ENCODE measurements around the gene TUBA3C.

Gene TUBA3C

GRCh38 chr13:19153782-19154450 is 27.7 kb downstream of the TUBA3C start:
- WGBS, 2 experiments, result 79 to 82% methylated on average over 9 of the region's 9 CpGs
- Histone ChIP-seq H3K4me3 (ENCODE audit: insufficient read depth, low read depth, low read length) (no peak overlapping the region), H3K4me1 (ENCODE audit: control insufficient read depth, insufficient read depth, low read length) (no peaks in the 10 kb centered on the region), H3K36me3 (ENCODE audit: control insufficient read depth, insufficient read depth, low read length) (no peaks in the 10 kb centered on the region), H3K9me3 (ENCODE audit: control insufficient read depth, low read length) (peaks cover 26% of the 10 kb centered on the region), H3K27me3 (ENCODE audit: control insufficient read depth, insufficient read depth, low read length, poor library complexity, severe bottlenecking) (no peaks in the 10 kb centered on the region), H3K27ac (ENCODE audit: insufficient read depth, low read depth, low read length, poor library complexity, severe bottlenecking) (no peak overlapping the region)

- Histone ChIP-seq H3K9me3 (ENCODE audit: control insufficient read depth, low read length) (peaks cover 24% of the 10 kb centered on the region), H3K36me3 (ENCODE audit: control insufficient read depth, insufficient read depth, low read length) (no peaks in the 10 kb centered on the region), H3K4me1 (ENCODE audit: control insufficient read depth, insufficient read depth, low read length) (no peaks in the 10 kb centered on the region), H3K27me3 (ENCODE audit: control insufficient read depth, insufficient read depth, low read length, poor library complexity, severe bottlenecking) (no peaks in the 10 kb centered on the region), H3K4me3 (ENCODE audit: insufficient read depth, low read depth, low read length) (no peak overlapping the region), H3K27ac (ENCODE audit: insufficient read depth, low read depth, low read length, poor library complexity, severe bottlenecking) (no peak overlapping the region)
- WGBS, 2 experiments, result 52 to 54% methylated on average over 5 of the region's 5 CpGs
Measured at GRCh38 chr13:19152403-19152802, 29.2 kb downstream of the TUBA3C start.

- Histone ChIP-seq H3K27ac (ENCODE audit: insufficient read depth, low read depth, low read length, poor library complexity, severe bottlenecking) (no peak overlapping the region), H3K4me1 (ENCODE audit: control insufficient read depth, insufficient read depth, low read length) (no peaks in the 10 kb centered on the region), H3K4me3 (ENCODE audit: insufficient read depth, low read depth, low read length) (no peak overlapping the region), H3K9me3 (ENCODE audit: control insufficient read depth, low read length) (peaks cover 26% of the 10 kb centered on the region), H3K27me3 (ENCODE audit: control insufficient read depth, insufficient read depth, low read length, poor library complexity, severe bottlenecking) (no peaks in the 10 kb centered on the region), H3K36me3 (ENCODE audit: control insufficient read depth, insufficient read depth, low read length) (no peaks in the 10 kb centered on the region)
- WGBS, 2 experiments, result 76 to 77% methylated on average over 14 of the region's 14 CpGs
Measured at GRCh38 chr13:19151581-19152263, 29.9 kb downstream of the TUBA3C start.

GRCh38 chr13:19150712-19151228 is 30.9 kb downstream of the TUBA3C start:
- Histone ChIP-seq H3K9me3 (ENCODE audit: control insufficient read depth, low read length) (peaks cover 24% of the 10 kb centered on the region), H3K4me3 (ENCODE audit: insufficient read depth, low read depth, low read length) (no peak overlapping the region)

DNA sequence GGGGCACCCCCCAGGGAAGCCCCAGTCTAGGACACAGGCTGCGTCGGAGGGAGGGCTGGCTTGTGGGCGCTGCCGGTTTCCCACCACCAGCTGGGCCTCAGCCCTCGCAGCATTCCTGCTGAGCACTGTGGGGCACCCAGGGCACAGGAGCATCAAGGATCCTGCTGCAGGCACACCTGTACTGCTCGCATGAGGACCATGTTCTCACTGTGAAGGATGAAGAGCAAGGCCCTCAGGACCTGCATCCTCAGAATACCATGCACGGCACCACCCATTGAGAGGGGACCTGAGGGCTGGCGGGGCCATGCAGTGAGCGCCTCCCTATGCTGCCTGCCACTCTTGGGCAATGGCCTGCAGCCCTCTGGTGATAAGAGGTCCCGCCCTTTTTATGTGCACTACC is 31.4 kb downstream of the TUBA3C start:
- Histone ChIP-seq H3K27ac (ENCODE audit: insufficient read depth, low read depth, low read length, poor library complexity, severe bottlenecking) (no peak overlapping the region), H3K4me1 (ENCODE audit: control insufficient read depth, insufficient read depth, low read length) (no peaks in the 10 kb centered on the region), H3K9me3 (ENCODE audit: control insufficient read depth, low read length) (peaks cover 25% of the 10 kb centered on the region), H3K4me3 (ENCODE audit: insufficient read depth, low read depth, low read length) (no peak overlapping the region), H3K27me3 (ENCODE audit: control insufficient read depth, insufficient read depth, low read length, poor library complexity, severe bottlenecking) (no peaks in the 10 kb centered on the region), H3K36me3 (ENCODE audit: control insufficient read depth, insufficient read depth, low read length) (no peaks in the 10 kb centered on the region)
- 73 to 74% methylated on average over 10 of the region's 10 CpGs for WGBS, 2 experiments

More at GRCh38 chr13:19150712-19151228, 30.9 kb downstream of the TUBA3C start:
- no peaks in the 10 kb centered on the region for H3K4me1 ChIP-seq (ENCODE audit: control insufficient read depth, insufficient read depth, low read length)
- WGBS, 2 experiments, result 79 to 82% methylated on average over 8 of the region's 8 CpGs
- H3K27me3 ChIP-seq (ENCODE audit: control insufficient read depth, insufficient read depth, low read length, poor library complexity, severe bottlenecking), result no peaks in the 10 kb centered on the region
- H3K27ac ChIP-seq (ENCODE audit: insufficient read depth, low read depth, low read length, poor library complexity, severe bottlenecking), result no peak overlapping the region
- H3K36me3 ChIP-seq (ENCODE audit: control insufficient read depth, insufficient read depth, low read length), result no peaks in the 10 kb centered on the region

- Histone ChIP-seq H3K36me3 (ENCODE audit: control insufficient read depth, insufficient read depth, low read length) (no peaks in the 10 kb centered on the region), H3K9me3 (ENCODE audit: control insufficient read depth, low read length) (peaks cover 30% of the 10 kb centered on the region), H3K27ac (ENCODE audit: insufficient read depth, low read depth, low read length, poor library complexity, severe bottlenecking) (no peak overlapping the region), H3K27me3 (ENCODE audit: control insufficient read depth, insufficient read depth, low read length, poor library complexity, severe bottlenecking) (no peaks in the 10 kb centered on the region), H3K4me1 (ENCODE audit: control insufficient read depth, insufficient read depth, low read length) (no peaks in the 10 kb centered on the region), H3K4me3 (ENCODE audit: insufficient read depth, low read depth, low read length) (no peak overlapping the region)
Measured at GRCh38 chr13:19148561-19148960, 33.1 kb downstream of the TUBA3C start.
